Bronchial epithelial cell (primary cell): Measurements from ENCODE around the gene BFSP1. TPM values are rescaled to one million over a fixed set of nuclear protein-coding genes. Genes with fewer than 3 reads are reported as not detected.

Experiments
- DNase-seq: peaks from one replicate; pipeline ENCODE4 v3.0.0-alpha.2; 2010; ENCODE audit warnings: low read depth
- FAIRE-seq: peaks from 2 replicates; lab custom pipeline; 2011; peaks lifted over from hg19 to GRCh38; lab: Jason Lieb, UNC
- H3K27me3 ChIP-seq: 2 replicates; pipeline ENCODE4 v1.5.1; 2011; ENCODE audit warnings: low read length; ENCODE audit not compliant: control insufficient read depth, insufficient read depth
- H3K36me3 ChIP-seq: 2 replicates; pipeline ENCODE4 v1.5.1; 2011; ENCODE audit warnings: low read length; ENCODE audit not compliant: control insufficient read depth, insufficient read depth
- H3K4me3 ChIP-seq: 2 replicates; pipeline ENCODE4 v1.5.1; 2011; ENCODE audit warnings: mild to moderate bottlenecking, low read depth, low read length, control low read depth
- total RNA-seq: library from RNA; depleted of rRNA; stranded (reverse); fragments of >200 nt; gene quantifications from 2 replicates; pipeline ENCODE4 v1.2.1, GENCODE V29; 2014
- TF ChIP-seq, protein P1 (sequence below): IDR thresholded peaks from 2 replicates; pipeline ENCODE4 v1.5.1; 2011; ENCODE audit warnings: mild to moderate bottlenecking, moderate library complexity, low read length, control low read depth, inconsistent platforms; ENCODE audit not compliant: insufficient read depth, severe bottlenecking

The BFSP1 gene
- total RNA-seq, 1 donor from 2014 or later, result 2.9 TPM

DNA sequence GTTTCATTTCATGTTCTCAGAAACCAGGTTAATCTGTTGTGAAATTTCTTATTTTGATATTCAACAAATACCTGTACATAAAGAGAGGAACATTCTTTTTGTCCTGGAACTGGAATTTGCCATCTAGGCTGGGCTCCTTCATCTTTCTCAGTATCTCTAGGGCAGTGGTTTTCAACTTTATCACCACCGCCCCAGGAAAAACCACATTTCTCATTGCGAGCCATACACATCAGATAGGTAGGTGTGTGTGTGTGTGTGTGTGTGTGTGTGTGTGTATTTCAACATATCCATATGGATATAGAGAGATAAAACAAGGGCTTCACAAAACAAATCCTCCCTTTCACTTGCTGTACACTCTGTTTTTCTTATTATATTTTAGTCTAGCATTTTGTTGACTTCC is 24.1 kb downstream of the BFSP1 start:
- H3K4me3 ChIP-seq, result no peak overlapping the region
- no peaks in the 10 kb centered on the region for H3K36me3 ChIP-seq
- no peaks in the 10 kb centered on the region for H3K27me3 ChIP-seq
- FAIRE-seq, result no peak
- no peak for DNase-seq
- TF ChIP-seq, protein P1, sequence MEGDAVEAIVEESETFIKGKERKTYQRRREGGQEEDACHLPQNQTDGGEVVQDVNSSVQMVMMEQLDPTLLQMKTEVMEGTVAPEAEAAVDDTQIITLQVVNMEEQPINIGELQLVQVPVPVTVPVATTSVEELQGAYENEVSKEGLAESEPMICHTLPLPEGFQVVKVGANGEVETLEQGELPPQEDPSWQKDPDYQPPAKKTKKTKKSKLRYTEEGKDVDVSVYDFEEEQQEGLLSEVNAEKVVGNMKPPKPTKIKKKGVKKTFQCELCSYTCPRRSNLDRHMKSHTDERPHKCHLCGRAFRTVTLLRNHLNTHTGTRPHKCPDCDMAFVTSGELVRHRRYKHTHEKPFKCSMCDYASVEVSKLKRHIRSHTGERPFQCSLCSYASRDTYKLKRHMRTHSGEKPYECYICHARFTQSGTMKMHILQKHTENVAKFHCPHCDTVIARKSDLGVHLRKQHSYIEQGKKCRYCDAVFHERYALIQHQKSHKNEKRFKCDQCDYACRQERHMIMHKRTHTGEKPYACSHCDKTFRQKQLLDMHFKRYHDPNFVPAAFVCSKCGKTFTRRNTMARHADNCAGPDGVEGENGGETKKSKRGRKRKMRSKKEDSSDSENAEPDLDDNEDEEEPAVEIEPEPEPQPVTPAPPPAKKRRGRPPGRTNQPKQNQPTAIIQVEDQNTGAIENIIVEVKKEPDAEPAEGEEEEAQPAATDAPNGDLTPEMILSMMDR, result no peak

DNA sequence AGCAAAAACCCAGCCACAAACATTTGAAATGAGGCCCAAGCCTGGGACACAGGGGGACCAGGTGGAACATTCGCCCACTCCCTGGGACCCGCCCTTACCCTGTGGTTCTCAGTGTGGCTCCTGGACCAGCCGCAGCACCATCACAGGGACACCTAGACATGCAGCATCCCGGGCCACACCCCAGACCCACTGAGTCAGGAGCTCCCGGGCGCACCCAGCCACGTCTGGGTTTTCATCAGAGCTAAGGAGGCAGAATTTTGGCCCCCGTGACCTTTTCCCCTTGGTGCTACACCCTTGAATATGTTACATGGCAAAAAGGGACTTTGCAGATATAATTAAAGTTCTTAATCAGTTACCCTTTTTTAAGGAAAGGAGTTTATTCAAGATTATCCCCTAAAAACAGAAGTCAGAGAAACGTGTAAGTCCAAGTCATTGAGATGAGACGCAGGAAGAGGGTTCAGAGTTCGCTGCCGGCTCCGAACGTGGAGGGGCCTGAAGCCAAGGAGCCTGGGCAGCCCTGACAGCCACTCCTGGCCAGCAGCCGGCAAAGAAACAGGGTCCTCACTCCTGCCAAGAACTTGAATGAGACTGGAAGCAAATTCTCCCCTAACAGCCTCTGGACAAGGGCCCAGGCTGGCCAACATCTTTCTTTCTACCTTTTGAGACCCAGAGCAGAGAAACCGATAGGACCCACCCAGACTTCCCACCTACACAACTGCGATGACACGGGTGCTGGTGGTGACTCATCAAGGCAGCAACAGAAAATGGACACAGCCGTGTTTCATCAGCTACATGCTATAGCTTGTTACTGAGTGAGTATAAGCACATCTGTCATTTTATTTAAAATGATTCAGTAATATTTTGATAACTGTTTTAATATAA is 25.3 kb downstream of the BFSP1 start:
- H3K27me3 ChIP-seq, result no peaks in the 10 kb centered on the region
- no peak for FAIRE-seq
- TF ChIP-seq, protein P1, result no peak
- no peaks in the 10 kb centered on the region for H3K36me3 ChIP-seq
- peak; percentile 97 for DNase-seq
- H3K4me3 ChIP-seq, result no peak overlapping the region

DNA sequence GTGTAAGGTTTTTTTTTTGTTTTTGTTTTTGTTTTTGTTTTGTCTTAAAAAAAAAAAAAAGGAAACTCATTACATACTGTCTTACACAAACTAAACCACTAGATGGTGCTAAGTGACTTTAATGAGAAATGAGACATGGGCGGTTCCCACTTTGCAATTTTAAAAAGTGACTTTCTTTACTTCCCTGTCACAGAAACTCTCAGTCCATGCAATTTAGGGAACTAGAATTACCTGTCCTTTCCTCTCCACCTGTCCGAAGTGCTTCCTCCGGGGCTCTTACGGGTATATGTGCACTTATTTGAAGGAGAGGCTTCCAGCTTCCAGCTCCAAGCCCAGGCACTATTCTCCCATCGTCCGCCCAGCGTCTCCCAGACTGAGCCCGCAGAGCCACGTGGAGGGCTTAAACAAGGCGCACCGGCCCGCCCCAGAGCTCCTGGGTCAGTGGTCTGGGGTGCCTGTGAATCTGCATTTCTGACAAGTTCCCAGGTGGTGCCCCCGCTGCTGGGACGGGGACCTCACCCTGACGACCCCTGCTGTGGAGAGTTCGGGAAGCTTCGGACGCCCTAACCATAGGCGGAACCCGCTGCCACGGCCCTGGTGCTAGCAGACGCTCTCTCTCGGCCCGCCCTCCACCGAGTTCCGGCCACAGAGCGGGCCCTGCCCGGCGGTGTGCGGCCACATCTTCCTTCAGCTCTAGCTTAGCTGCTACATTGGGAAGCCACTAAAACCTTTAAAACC is 26.1 kb downstream of the BFSP1 start:
- TF ChIP-seq, protein P1, result peak; percentile 52
- peak overlapping the region; percentile 29 for H3K4me3 ChIP-seq
- DNase-seq, result peak; percentile 68
- no peaks in the 10 kb centered on the region for H3K27me3 ChIP-seq
- no peak for FAIRE-seq
- no peaks in the 10 kb centered on the region for H3K36me3 ChIP-seq

DNA sequence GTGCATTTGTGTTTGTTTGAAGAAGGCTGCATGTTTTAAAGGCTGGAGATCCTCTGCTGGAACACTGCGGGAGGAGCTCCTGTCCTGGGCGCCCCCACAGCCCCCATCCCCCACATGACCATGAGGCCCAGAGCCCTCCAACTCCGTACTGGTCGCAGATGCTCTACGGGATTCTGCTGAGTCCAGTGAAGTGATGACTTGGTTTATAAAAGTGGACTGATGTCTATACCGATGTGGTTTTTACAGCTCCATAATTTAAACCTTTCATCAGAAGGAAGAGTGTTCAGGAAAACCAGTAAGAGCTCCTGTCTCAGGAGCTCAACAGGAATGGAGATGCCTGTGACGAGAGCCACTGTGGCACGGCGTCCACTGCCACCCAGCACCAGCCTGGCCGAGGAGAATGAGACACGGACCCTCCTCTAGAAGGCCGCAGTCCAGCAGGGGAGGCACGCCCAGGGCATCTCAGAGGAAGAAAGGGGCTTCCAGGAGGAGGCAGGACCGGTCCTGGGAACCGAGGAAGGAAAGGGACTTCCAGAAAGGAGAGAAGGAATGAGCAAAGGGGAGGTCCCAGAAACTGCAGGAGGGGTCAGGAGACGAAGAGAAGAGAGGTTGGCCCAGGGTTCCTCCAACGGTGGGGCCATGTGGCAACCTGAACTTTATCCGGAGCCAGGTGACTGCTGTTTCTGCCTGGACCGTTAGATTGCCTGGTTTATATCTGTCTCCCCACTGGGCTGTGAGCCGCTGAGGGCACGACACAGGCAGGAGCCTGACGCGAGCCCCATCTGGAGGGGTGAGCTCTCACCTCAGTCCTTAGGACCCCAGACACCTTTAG is 26.9 kb downstream of the BFSP1 start:
- Histone ChIP-seq H3K4me3 (no peak overlapping the region), H3K36me3 (no peaks in the 10 kb centered on the region), H3K27me3 (no peaks in the 10 kb centered on the region)
- no peak for DNase-seq
- TF ChIP-seq, protein P1, result no peak
- FAIRE-seq, result no peak

DNA sequence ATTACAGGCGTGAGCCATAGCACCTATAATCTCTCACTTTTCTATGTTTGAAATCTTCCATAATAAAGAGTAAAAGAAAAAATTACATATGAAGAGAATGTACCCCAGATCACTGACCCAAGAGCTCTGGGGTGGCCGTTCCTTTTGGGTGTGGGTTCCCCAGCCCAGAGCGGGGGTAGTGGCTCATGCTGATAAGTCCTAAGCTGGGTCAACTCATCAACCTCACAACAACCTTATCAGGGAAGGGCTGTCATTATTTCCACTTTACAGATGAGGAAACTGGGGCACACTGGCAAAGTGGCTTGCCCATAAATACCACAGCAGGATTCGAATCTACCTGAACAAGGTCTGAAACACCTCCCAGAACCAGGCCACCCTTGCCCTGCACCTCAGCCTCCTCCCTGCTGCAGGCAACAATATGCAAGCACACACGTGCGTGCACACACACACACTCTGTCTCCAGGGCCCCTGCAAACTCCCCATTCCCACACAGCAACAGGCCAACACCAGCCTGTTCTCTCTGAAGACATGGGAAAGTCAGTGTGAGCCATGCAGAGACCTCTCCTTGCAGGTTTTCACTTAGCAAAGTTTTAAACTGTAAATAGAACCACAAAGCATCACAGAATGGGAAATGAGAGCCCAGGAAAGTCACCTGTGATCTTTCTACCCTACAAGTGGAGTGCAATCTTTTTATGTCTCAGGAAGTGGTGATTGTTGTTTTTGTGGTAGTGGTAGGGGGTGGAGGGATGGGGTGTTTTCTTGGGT is 27.7 kb downstream of the BFSP1 start:
- Histone ChIP-seq H3K27me3 (no peaks in the 10 kb centered on the region), H3K4me3 (no peak overlapping the region), H3K36me3 (no peaks in the 10 kb centered on the region)
- no peak for DNase-seq
- FAIRE-seq, result no peak
- TF ChIP-seq, protein P1, result no peak
